GM13976 (cell line): ENCODE data around the gene CABP4.
A peak's percentile ranks its signal among the peaks of the same experiment; 100 is the strongest.
"Not testable (repeated sequence)": the region's sequence is repeated elsewhere in the genome, so short reads cannot be mapped to it uniquely, and the experiment has no call there.

Experiments
- DNase-seq: peaks from one replicate; pipeline ENCODE4 v3.0.0; 2012; ENCODE audit warnings: low spot score
- in situ Hi-C: fragments of 300-500 bp; cut with MboI; formaldehyde crosslinking; loops from one replicate; pipeline ENCODE4 v1.12.0; 2022; ENCODE audit warnings: low sequenced_read_pairs, mixed read lengths, inconsistent platforms; ENCODE audit not compliant: unreplicated experiment
- TF ChIP-seq, protein P1 (sequence below): IDR thresholded peaks from 2 replicates; pipeline ENCODE4 v1.5.1; 2012; ENCODE audit warnings: borderline replicate concordance, mild to moderate bottlenecking; ENCODE audit not compliant: insufficient read depth; ENCODE audit errors: extremely low read depth, missing control alignments, control extremely low read depth

CABP4 gene

GRCh38 chr11:67423891-67424613 is 31.1 kb upstream of the CABP4 start:
- TF ChIP-seq, protein P1, sequence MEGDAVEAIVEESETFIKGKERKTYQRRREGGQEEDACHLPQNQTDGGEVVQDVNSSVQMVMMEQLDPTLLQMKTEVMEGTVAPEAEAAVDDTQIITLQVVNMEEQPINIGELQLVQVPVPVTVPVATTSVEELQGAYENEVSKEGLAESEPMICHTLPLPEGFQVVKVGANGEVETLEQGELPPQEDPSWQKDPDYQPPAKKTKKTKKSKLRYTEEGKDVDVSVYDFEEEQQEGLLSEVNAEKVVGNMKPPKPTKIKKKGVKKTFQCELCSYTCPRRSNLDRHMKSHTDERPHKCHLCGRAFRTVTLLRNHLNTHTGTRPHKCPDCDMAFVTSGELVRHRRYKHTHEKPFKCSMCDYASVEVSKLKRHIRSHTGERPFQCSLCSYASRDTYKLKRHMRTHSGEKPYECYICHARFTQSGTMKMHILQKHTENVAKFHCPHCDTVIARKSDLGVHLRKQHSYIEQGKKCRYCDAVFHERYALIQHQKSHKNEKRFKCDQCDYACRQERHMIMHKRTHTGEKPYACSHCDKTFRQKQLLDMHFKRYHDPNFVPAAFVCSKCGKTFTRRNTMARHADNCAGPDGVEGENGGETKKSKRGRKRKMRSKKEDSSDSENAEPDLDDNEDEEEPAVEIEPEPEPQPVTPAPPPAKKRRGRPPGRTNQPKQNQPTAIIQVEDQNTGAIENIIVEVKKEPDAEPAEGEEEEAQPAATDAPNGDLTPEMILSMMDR = no peak
- in situ Hi-C loops = no loop called here
- DNase-seq = no peak

GRCh38 chr11:67427364-67427859 is 27.7 kb upstream of the CABP4 start:
- in situ Hi-C loops, DNase-seq: not testable (repeated sequence)

GRCh38 chr11:67428052-67429001 is 26.8 kb upstream of the CABP4 start, which contains the start of gene RPS6KB2:
TSS of gene RPS6KB2 (plus strand) at chr11:67428494. CDS start at chr11:67428546, 52 bp downstream.
- peak; percentile 99 for DNase-seq
- TF ChIP-seq, protein P1 = no peak
- in situ Hi-C loops = no loop called here

DNA sequence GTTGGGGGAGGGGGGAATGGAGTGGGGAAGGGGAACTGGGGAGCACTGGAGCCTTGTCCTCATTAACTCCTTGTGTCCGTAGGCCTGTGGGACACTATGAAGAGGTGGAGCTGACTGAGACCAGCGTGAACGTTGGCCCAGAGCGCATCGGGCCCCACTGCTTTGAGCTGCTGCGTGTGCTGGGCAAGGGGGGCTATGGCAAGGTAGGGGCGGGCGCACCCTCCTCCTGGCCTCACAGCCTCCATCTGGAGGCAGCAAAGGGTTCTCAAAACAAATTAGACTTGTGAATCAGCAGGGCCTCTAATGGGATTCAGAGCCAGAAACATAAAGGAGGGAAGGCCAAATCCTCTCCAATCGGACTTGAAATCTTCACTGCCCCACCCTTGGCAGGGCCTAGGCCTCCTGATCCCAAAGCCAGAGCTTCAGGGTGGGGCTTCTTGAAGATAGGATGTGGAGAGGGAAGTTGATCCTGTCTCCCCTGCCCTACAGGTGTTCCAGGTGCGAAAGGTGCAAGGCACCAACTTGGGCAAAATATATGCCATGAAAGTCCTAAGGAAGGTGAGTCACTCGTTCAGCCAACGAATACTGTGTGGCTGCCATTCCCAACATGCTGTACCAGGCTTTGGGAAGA is 26.0 kb upstream of the CABP4 start:
- TF ChIP-seq, protein P1 = no peak
- in situ Hi-C loops = no loop called here
- no peak for DNase-seq

GRCh38 chr11:67429722-67430121 is 25.4 kb upstream of the CABP4 start:
- DNase-seq = no peak
- TF ChIP-seq, protein P1 = no peak
- in situ Hi-C loops = no loop called here

DNA sequence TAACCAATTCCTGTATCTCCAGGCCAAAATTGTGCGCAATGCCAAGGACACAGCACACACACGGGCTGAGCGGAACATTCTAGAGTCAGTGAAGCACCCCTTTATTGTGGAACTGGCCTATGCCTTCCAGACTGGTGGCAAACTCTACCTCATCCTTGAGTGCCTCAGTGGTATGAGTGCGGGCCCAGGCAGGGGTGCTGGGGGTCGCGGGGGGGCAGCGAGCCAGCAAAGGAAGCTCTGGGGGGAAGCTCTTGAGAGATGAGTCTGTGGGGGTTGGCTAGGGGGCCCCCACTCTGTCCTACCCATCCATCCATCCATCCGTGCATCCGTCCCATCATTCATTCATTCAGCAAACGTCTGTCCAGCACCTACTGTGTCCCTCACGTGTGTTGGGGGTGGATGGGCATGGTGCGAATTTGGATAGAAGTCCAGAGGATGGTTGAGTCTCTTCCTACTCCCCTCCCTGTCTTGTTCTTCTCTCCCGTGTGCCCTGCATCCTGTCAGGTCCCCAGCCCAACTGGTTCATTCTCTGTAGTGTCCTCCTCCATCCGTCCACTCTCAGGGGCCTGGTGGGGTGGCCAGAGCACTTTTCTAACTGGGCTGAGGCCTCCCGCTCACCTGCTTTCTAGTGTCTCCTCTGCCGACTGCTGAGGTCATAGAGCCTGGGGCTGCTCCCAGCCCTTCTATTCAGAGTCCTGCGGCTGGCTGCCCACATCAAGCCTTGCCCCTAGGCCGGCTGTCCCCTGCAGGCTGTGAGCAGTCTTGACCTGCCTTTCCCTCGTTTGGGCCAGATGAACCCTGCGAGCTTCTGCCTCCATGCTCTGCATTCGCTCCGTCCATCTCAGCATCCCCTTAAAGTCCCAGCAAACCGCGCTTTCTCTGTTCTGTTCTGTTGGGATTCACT is 23.6 kb upstream of the CABP4 start:
- TF ChIP-seq, protein P1 = no peak
- no peak for DNase-seq
- in situ Hi-C loops = no loop called here
